RWPE1 (cell line): ENCODE measurements around the gene TCF3.

ENCODE experiments used
- CTCF ChIA-PET: fragments of 350-600 bp; sonication (Branson Sonifier 250); formaldehyde crosslinking; extraction: SDS; loops from one replicate; lab custom pipeline; 2021; lab: Yijun Ruan, JAX
- POLR2A ChIA-PET: fragments of 400-600 bp; formaldehyde crosslinking; extraction: SDS; loops from one replicate; lab custom pipeline; 2020; ENCODE audit warnings: antibody characterized with exemption; ENCODE audit not compliant: low non-redundant PET; lab: Yijun Ruan, JAX
- DNase-seq: peaks from one replicate; pipeline ENCODE4 v3.0.0; 2012; ENCODE audit warnings: low spot score
- H3K27ac ChIP-seq: fragments of 450-650 bp; 2 replicates; pipeline ENCODE4 v1.5.1; 2017
- TF ChIP-seq, protein P1 (sequence below): fragments of 450-650 bp; conservative IDR thresholded peaks from 2 replicates; pipeline ENCODE4 v1.5.1; 2017; ENCODE audit warnings: low read depth, mild to moderate bottlenecking

Gene TCF3

DNA sequence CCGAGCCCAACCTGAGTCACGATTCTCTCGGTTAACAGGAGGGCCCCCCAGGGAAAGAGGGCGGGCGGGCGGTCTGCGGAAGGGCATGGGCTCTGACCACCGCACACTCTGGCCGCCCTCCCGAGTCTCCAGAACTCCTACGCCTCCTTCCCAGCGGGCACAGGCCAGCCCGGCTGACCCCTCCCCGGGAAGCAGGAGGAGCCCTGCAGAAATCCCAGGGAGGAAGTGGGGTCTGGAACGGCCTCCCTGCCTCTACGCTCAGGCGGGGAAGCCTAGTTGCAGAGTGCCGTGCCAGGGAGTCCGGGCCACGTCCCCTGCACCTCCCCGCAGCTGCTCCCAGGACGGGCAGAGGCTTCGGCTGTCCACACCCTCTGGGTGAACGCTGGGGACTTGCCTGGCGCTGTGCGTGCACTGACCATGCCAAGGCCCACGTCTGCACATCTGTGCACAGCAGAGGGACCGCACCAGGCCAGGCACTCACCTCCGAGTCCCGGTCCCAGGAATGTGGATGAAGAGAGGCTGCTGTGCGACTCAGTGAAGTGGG, 20.8 kb downstream of the TCF3 start:
- H3K27ac ChIP-seq = no peak overlapping the region; the same call in 1 of the 2 replicates
- CTCF ChIA-PET = no interaction called here

DNA sequence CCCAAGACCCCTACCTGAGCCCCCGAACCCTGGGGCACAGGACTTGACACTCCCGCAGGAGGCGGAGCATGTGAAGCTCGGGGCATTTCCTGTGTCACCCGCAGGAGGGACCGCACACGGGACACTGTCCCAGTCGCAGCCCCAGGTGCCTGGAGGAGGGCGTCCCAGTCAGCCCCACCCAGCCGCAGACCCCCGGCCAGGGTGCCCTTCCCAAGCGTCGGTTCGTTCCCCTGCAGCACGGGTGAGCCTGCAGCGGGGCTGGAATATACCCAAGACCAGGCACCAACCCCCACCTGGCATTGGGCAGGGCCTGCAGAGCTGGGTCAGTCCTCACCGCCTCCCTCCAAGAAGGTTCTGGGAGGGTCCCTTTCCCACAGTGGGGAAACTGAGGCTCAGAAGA, 21.6 kb downstream of the TCF3 start:
- CTCF ChIA-PET = no interaction called here
- no peak overlapping the region for H3K27ac ChIP-seq
- POLR2A ChIA-PET = no interaction called here
- TF ChIP-seq, protein P1, sequence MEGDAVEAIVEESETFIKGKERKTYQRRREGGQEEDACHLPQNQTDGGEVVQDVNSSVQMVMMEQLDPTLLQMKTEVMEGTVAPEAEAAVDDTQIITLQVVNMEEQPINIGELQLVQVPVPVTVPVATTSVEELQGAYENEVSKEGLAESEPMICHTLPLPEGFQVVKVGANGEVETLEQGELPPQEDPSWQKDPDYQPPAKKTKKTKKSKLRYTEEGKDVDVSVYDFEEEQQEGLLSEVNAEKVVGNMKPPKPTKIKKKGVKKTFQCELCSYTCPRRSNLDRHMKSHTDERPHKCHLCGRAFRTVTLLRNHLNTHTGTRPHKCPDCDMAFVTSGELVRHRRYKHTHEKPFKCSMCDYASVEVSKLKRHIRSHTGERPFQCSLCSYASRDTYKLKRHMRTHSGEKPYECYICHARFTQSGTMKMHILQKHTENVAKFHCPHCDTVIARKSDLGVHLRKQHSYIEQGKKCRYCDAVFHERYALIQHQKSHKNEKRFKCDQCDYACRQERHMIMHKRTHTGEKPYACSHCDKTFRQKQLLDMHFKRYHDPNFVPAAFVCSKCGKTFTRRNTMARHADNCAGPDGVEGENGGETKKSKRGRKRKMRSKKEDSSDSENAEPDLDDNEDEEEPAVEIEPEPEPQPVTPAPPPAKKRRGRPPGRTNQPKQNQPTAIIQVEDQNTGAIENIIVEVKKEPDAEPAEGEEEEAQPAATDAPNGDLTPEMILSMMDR = no peak
- no peak for DNase-seq

More for the DNA sequence above, 20.8 kb downstream of the TCF3 start:
- POLR2A ChIA-PET = no interaction called here
- TF ChIP-seq, protein P1 = no peak
- DNase-seq = no peak

DNA sequence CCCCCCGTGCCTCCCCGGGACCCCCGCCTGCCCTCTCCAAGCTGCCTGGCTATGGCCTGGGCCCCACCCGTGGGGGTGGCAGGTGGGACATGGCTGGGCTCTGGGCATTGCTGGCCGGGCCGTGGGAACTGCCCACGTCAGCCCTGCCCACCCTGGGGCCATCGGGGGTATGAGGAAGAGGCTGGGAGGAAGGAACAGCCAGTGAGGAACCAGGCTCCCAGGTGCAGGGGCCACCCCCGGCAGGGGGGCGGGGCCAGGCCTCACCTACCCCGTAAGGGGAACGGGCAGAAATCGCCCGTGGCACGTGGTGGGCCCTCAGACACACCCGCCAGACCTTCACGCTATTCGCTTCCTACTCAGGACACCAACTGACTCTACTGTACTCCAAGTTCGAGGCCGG, 22.4 kb downstream of the TCF3 start:
- DNase-seq = no peak
- TF ChIP-seq, protein P1 = no peak
- CTCF ChIA-PET = no interaction called here
- H3K27ac ChIP-seq = no peak overlapping the region
- POLR2A ChIA-PET = no interaction called here

DNA sequence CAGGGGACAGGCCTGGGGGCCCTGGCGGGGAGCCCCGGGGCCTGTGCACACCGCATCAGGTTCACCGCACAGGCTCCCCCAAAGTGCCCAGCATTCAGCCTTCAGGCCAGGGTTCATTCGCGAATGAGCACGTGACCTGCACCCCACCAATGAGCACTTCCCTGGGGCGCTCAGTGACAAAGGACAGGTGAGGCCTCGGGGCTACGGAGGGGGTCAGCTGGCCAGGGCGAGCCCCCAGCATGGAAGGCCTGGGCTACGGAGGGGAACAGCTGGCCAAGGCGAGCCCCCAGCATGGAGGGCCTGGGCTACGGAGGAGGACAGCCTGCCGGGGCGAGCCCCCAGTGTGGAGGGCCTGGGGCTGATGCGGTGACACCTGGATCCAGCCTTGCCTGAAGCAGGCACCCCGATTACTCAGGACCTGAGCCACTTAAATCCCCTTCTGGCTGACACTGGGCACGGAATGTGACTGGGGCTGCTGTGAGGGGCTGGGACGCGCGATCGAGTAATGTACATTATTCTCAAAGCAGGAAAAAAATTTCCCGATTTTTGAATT, 23.1 kb downstream of the TCF3 start:
- H3K27ac ChIP-seq = no peak overlapping the region
- ChIA-PET POLR2A (no interaction called here), CTCF (no interaction called here)
- DNase-seq = no peak
- TF ChIP-seq, protein P1 = no peak

DNA sequence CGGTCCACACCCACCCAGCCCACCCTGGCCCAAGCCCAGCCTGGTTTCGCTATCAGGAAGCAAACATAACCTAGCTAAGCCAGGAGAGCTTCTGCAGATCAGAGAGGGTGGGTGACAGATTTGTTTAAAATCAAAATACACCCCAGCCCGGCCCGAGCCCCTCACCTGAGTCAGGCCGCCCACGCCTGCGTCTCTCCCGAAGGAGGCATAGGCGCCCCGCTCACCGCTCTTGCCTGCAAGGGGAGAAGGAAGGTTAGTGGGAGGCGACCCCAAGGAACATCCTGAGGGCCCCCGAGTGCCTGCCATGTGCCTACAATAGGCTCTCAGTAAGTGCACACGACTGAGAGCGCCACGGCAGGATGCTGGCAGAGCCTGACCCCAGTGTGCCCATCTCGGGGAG, 25.2 kb downstream of the TCF3 start:
- no peak overlapping the region for H3K27ac ChIP-seq
- DNase-seq = no peak
- ChIA-PET POLR2A (no interaction called here), CTCF (interaction anchor here (0.6 kb wide), 1 partner anchor 449 kb away, joined by 7 read pairs; no protein-coding TSS in a partner anchor)
- TF ChIP-seq, protein P1 = no peak

DNA sequence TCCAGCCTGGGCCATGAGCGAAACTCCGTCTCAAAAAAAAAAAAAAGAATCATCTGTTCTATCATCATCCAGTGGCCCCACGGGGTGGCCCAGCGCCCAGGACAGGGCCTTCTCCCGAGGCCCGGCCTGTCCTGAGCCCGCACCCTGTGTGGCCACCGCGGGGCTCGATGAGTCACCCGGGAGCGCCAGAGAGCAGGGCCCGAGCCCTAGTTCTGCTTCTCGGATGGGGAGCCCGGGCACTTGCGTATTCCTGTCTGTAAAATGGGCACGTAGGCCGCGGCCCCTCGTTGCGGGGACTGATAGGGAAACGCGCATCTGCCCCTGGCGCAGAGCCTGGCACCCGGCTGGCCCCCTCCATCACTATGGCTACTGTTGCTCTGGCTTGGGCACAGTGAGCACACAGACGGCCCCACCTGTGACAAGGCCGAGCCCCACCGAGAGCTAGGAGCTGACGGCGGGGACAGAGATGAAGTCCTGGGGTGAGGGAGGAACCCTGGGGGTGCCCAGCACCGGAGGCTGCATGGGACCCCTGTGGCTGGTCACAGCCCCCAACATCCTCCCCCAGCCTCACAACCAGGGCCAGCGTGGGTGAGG, 25.9 kb downstream of the TCF3 start:
- ChIA-PET CTCF (interaction anchor here (0.6 kb wide), 1 partner anchor 448 kb away, joined by 7 read pairs; no protein-coding TSS in a partner anchor), POLR2A (no interaction called here)
- TF ChIP-seq, protein P1 = no peak
- no peak for DNase-seq
- H3K27ac ChIP-seq = no peak overlapping the region
